ENCODE data around the gene CCDC88B.
A peak's percentile ranks its signal among the peaks of the same experiment; 100 is the strongest.

CCDC88B gene

DNA sequence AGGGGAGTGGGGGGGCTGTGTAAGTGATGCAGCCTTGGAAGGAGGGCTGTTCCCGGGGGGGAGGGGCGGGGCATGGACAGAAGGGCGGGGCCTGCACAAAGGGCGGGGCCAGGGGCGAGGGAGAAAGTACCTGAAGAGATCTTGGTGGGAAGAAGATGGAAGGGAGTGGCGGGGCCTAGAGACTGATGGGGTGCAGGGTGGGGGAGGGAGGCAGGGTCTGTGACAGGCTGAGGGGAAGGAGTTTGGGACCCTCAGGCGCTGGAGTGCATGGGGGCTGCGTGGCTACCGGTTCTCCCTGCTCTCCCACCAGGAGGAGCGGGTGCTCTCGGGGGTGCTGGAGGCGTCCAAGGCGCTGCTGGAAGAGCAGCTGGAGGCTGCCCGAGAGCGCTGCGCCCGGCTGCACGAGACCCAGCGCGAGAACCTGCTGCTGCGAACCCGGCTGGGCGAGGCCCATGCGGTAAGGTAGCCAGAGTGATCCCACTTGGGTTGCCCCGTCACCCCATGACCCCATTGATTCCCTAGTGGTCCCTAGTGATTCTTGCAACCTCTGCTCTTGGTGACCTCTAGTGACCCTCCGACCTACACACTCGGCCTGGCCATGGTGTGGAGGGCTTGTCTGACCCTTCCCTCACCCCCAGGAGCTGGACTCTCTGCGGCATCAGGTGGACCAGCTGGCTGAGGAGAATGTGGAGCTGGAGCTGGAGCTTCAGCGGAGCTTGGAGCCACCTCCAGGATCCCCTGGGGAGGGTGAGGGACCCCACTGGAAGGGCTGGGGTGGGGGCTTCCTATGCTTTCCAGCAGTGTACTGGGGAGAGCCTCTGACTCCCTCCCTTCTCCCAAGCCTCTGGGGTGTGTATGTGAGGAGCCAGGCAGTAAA, 3.1 kb downstream of the CCDC88B start:
- DNase-seq (ENCODE audit: low read depth in 2 of 2): no peak

DNA sequence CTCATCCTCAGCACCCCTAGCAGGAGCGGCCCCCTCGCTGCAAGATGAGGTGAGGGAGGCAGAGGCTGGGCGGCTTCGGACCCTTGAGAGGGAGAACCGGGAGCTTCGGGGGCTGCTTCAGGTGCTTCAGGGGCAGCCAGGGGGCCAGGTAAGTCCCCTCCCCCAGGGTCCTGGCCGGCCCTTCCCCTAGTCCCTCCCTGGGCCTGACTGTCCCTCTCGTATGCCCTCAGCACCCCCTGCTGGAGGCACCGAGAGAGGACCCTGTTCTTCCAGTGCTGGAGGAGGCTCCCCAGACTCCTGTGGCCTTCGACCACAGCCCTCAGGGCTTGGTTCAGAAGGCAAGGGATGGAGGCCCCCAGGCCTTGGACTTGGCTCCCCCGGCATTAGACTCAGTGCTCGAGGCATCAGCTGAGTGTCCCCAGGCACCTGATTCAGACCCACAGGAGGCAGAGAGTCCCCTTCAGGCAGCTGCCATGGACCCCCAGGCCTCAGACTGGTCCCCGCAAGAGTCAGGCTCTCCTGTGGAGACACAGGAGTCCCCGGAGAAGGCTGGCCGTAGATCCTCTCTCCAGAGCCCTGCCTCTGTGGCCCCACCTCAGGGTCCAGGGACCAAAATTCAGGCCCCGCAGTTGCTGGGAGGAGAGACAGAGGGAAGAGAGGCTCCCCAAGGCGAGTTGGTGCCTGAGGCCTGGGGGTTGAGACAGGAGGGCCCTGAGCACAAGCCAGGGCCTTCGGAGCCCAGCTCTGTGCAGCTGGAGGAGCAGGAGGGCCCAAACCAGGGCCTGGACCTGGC, 4.0 kb downstream of the CCDC88B start:
- no peak for DNase-seq (ENCODE audit: low read depth in 2 of 2)

DNA sequence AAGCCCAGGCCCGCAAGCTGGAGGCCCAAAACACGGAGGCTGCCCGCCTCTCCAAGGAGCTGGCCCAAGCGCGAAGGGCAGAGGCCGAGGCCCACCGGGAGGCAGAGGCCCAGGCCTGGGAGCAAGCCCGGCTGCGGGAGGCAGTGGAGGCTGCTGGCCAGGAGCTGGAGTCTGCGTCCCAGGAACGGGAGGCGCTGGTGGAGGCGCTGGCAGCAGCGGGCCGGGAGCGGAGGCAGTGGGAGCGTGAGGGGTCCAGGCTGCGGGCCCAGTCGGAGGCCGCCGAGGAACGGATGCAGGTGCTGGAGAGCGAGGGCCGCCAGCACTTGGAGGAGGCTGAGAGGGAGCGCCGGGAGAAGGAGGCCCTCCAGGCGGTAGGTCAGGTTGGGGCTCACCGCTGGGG, 4.8 kb downstream of the CCDC88B start:
- DNase-seq (ENCODE audit: low read depth in 2 of 2): no peak

DNA sequence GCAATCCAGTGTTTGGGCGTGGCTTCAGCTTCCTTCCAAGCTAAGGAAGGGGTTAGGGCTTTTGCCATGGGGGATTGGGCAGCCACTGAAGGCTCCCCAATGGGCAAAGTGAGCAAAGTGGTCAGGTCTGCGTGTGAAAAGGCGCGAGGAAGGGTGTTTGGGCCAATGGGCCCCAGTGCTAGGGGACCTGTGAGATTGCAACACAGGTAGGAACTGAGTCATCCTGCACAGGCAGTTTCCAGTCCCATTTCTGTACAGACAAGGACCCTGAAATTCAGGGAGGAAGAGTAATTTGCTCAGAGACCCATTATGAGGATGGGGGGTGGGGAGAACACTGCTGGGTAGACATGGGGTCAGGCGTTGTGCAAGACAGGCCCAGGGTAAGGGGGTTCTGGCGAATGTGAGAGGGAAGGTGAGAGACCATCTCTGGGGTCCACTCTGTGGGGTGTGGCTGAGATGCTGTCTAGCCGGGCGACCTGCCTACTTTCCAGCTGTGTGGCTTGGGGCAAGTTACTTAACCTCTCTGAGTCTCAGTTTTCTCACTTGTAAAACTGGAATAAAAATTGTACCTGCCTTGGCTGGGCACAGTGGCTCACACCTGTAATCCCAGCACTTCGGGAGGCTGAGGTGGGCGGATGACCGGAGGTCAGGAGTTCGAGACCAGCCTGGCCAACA, 7.3 kb downstream of the CCDC88B start:
- no peak for DNase-seq (ENCODE audit: low read depth in 2 of 2)

DNA sequence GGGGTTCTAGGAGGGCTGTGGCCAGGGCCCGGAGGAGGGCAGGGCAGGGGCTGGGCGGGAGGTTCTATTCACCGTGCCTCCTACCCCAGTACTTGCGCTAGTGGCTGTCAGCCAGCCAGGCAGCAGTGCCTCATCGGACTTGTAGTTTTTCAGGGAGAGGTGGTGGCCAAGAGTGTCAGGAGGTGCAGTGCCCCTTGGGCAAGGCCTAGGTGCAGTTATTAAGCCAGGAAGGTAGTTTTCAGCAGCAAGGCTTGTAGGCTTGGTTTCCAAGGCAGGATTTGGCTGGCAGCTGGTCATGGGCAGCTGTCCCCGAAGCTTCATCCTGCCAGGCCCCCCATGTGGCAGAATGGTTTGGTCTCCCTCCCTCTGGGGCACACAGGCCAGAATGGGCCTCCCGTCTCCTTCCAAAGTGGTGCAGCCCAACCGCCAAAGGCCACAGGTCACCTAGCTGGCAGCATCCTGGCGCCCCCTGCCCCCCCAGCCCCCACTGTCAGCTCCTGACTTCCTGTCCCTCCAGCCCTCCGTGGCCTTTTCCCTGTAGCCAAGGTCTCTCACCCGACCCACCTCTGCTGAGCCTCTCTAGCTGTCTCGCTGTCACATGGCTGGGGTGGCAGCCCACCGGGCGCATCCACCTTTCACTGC, 8.5 kb downstream of the CCDC88B start:
- no peak for DNase-seq (ENCODE audit: low read depth in 2 of 2)

DNA sequence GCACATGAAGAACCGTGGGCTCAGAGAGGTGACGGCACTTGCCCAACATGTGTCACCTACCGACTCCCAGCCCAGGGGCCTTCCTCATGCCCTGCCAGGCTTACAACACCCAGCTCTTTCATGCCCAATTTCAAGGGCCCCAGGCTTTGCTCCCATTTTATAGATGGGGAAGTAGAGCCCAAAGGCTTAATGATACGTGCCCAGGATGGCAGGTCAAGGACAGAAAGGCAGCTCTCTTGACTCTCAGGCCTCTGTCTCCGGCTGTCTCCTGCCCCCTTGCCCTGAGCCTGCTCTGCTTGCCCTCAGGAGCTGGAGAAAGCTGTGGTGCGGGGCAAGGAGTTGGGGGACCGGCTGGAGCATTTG, 9.0 kb downstream of the CCDC88B start:
- no peak for DNase-seq (ENCODE audit: low read depth in 2 of 2)

DNA sequence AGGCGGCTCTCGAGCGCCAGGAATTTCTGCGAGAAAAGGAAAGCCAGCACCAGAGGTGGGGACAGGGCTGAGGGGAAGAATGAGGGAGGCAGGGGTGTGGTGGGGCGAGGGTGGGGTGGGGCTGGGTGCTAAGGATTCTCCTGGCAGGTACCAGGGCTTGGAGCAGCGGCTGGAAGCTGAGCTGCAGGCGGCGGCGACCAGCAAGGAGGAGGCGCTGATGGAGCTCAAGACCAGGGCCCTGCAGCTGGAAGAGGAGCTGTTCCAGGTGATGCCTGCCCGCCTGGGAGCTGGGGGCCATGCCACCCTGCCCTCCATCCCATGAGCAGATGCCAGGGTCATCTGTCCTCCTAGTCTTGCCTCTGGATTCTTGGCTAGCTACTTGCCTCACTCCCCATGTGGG, 9.4 kb downstream of the CCDC88B start:
- no peak for DNase-seq (ENCODE audit: low read depth in 2 of 2)

DNA sequence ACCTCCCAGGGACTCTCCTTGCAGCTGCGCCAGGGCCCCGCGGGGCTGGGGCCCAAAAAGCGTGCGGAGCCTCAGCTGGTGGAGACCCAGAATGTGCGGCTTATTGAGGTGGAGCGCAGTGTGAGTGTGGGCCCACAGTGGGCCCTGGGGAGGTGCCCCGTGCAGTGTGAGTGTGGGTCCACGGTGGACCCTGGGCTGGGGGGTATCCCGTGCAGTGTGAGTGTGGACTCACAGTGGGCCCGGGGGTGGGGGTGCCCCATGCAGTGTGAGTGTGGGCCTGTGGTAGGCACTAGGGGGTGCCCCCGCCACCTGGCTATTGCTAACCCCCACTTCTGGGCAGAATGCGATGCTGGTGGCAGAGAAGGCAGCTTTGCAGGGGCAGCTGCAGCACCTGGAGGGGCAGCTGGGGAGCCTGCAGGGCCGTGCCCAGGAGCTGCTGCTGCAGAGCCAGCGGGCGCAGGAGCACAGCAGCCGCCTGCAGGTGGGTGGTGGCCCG, 11.2 kb downstream of the CCDC88B start:
- DNase-seq (ENCODE audit: low read depth in 2 of 2): no peak

DNA sequence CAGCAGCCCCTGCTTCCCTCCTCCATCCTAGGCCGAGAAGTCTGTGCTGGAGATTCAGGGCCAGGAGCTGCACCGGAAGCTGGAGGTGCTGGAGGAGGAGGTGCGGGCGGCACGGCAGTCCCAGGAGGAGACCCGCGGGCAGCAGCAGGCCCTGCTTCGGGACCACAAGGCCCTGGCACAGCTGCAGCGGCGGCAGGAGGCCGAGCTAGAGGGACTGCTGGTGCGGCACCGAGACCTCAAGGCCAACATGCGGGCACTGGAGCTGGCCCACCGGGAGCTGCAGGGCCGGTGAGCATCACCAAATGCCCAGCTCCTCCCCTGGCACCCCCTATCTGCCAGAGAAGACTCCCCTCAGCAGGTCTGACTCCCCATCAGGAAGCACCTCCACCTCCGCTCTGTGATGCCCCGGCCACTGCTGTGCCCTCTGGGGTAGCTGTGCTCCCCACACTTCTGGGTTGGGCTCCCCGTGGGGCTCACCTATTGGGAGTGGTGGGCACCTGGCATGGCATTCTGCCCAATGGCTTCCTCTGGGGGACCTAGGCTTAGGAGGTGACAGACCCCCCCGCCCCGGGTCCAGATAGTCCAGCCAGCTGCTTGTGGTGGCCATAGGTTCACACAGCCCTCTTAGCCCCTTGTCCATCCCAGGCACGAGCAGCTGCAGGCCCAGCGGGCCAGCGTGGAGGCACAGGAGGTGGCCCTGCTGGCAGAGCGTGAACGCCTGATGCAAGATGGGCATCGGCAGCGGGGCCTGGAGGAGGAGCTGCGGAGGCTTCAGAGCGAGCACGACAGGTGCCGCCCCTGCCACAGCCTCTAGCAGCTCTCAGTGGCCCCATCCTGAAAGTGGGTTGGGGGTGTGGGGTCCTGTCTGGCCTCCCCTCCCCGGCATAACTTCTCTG, 12.3 kb downstream of the CCDC88B start:
- DNase-seq (ENCODE audit: low read depth in 2 of 2): no peak

DNA sequence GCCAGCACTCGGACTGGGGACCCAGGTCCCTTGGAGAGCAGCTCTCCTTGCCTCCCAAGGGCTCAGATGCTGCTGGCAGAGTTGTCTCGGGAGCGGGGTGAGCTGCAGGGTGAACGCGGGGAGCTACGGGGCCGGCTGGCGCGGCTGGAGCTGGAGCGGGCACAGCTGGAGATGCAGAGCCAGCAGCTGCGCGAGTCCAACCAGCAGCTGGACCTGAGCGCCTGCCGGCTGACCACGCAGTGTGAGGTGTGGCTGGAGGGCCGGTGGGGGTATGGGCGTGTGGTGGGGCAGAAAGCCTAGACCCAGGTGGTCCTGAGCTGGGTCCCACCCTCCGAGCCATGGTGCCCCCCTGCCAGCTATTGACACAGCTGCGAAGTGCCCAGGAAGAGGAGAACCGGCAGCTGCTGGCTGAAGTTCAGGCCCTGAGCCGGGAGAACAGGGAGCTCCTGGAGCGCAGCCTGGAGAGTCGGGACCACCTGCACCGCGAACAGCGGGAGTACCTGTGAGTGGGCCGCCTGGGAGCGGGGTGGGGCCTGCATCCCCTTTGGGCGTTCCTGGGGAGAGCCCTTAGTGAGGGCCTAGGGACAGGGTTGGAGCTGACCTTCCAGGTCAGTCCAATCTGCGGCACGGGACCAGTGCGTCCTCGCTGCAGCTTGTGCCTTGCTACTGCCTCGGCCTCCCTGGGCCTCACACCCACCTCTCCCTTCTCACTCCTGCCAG, 13.2 kb downstream of the CCDC88B start:
- no peak for DNase-seq (ENCODE audit: low read depth in 2 of 2)

DNA sequence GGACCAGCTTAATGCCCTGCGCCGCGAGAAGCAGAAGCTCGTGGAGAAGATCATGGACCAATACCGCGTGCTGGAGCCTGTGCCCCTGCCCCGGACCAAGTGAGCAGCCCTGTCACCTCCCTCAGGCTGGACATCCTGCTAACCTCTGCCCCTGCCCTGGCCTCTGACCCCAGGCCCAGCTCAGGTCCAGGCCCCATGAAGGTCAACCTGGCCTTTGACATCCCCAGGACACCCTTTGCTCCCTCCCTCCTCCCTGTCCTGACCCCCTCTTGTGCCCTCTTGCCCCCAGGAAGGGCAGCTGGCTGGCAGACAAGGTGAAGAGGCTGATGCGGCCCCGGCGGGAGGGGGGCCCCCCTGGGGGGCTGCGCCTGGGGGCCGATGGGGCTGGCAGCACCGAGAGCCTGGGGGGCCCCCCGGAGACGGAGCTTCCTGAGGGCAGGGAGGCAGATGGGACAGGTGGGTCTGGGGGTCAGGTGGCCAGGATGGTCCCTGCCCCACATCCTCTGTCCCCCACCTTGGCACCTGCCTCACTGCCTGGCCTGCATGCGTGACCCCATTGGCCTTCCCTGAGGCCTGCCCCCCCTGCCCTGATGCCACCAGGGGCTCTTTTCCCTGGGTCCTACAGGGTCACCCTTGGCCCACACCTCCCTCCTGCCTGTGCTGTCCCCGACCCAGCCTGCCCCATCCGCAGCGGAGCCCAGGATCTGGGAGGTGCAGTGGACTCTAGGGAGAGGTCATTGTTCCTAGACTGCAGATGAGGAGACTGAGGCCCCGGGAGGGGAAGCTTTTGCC, 13.9 kb downstream of the CCDC88B start:
- DNase-seq (ENCODE audit: low read depth in 2 of 2): no peak

DNA sequence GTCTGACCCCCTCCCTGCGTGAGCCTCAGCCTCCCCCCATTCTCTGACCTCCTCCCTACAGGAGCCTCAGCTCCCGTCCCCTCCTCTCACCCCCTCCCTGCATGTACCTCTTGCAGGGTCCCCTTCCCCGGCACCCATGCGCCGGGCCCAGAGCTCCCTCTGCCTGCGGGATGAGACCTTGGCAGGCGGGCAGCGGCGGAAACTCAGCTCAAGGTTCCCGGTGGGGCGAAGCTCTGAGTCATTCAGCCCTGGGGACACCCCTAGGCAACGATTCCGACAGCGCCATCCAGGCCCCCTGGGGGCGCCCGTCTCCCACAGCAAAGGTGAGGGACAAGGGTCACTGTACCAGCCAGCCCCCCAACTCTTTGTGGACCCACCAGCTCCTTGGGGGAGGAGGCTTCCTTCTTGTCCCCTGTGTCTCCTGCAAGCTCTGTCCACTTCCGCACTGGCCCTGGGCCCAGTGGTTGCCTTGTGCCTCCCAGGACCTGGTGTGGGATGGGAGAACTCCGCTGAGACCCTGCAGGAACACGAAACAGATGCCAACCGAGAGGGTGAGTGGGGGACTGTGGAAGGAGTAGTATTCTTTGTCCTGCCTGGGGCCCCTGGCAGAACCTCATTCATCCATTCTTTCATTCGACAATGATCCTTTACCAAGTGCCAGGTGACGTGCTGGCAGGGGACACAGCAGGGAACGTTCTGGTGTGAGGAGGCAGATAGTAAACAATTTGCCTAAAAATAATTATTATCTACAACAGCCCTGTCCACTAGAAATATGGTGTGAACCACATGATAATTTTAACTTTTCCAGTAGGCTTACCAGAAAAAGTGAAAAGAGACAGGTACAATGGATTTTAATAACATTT, 15.3 kb downstream of the CCDC88B start:
- DNase-seq (ENCODE audit: low read depth in 2 of 2): no peak

DNA sequence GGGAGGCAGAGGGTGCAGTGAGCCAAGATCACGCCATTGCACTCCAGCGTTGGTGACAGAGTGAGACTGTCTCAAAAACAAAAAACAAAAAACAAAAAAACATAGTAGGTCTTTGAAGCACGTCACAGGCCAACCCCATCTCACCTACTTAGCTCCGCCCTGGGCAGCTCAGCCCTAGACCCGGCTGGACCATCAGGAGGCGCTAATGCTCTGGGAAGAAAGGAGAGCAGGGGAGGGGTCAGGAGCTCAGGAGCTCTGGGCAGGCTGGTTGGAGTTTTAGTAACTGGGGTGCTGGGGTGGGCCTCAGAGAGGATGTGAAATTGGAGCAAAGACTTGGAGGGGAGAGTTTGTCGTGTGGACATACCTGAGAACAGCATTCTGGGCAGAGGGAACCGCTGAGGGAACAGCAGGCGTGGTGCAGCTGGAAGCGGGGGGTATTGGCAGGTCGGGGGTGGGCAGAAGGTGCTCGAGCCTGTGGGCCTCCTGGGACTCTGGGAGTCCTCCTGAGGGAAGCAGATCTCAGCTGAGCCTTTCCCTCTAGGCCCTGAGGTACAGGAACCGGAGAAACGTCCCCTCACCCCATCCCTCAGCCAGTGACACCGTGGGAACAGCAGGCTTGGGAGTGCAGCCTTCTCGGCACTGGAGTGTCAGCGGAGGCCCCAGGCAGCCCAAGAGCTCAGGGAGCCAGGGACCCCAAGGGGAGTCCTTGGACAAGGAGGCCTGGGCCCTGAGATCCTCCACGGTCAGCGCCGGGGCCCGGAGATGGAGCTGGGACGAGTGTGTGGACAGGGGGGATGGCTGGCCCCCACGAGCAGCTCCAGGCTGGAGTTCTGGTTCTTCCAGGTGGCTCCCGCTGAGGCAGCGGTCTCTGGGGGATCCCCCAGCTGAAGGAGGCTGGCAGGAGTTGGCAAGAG, 16.8 kb downstream of the CCDC88B start:
- peak in 1 of 2 donors; percentile 43 for DNase-seq (ENCODE audit: low read depth in 2 of 2)

DNA sequence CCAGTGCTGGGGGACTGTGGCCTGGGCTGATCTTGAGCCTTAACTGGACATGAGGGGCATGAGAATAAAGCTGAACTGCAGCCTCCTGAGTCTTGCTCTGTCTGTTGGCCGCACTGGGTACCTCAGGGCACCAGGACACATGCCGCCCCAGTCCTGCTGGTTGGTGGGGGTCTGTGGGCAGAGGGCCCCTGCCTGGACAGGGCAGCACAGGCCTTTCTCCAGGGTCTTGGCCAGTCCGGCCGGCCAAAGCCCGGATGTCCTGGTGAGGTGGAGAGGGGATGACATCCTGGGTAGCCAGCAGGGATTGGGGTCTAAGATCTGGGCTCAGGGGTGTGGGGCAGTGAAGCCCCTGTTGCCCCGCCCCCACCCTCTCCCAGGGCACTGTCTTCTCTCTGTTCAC, 17.4 kb downstream of the CCDC88B start:
- DNase-seq (ENCODE audit: low read depth in 2 of 2): no peak

DNA sequence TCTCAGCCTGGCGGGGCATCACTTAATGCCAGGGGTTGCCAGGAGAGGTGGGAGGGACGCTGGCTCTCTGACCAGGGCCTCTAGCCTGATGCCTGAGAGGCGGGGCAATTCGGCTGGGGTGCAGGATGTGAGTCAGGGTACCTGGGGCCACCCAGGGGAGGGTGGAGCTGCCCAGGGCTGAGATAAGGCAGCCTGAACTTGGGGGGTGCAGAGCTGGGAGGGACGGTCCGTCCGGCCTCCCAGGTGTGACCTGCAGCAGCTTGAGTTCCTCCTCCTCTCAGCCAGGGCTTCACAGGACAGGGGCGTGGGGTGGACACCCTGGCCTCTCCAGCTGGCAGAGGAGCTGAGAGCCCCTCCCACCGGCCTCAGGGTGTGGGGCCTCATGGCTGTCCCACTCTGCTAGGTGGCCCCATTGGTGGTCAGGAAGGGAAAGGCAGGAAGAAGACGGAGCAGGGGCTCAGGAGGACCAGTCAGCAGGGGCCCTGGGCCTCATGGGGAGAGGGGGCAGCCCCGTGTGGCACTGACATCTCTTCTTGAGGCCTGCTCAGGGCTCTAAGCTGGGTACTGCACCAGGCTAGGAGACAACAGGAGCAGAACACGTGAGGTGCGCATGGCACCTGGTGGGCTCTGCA, 18.0 kb downstream of the CCDC88B start:
- DNase-seq (ENCODE audit: low read depth in 2 of 2): peak in 1 of 2 donors; percentile 50

DNA sequence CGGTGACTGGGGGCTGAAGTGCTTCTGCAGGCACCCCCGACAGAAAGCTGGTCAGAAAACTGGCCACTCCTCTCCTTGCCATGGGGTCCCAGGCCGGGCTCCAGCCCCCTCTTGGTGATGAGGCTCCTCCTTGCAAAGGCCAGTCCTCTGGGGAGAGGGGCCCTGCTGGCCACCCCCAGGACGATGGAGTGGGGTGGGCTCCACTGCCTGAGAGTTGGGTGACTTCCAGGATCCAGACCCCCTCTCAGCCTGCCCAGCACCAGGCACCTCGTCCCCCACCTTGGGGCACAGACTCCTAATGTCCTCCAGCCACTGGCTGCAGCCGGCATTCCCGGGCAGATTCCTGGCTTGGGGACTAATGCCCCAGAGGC, 18.5 kb downstream of the CCDC88B start:
- no peak for DNase-seq (ENCODE audit: low read depth in 2 of 2)

All from stimulated activated CD4-positive, alpha-beta T cell treated with anti-CD3 and anti-CD28 coated beads, Interleukin-4, amount 100 ng/mL, for 48 hours (primary cell).